SK-N-SH (cell line): ENCODE results near the gene PIK3R1. TPM values are rescaled to one million over a fixed set of nuclear protein-coding genes. Genes with fewer than 3 reads are reported as not detected.
A peak's percentile ranks its signal among the peaks of the same experiment; 100 is the strongest.

Experiments
- CTCF ChIA-PET: fragments of 300-600, 350-600 bp; formaldehyde crosslinking; extraction: SDS; loops from one replicate; lab custom pipeline; 2021; lab: Yijun Ruan, JAX
- POLR2A ChIA-PET: fragments of 350-600 bp; sonication (Branson Sonifier 250); formaldehyde crosslinking; extraction: SDS; loops from one replicate; lab custom pipeline; 2020; ENCODE audit warnings: antibody characterized with exemption, inconsistent platforms; lab: Yijun Ruan, JAX
- DNase-seq: peaks from one replicate; pipeline ENCODE4 v3.0.0; 2012
- H2AFZ ChIP-seq: fragments of 200-600 bp; sonication (generic); 2 replicates; pipeline ENCODE4 v1.8.1; 2016; ENCODE audit warnings: antibody characterized with exemption, mild to moderate bottlenecking, low read depth
- H3F3A ChIP-seq: fragments of 200-600 bp; sonication (generic); replicated peaks from 2 replicates; pipeline ENCODE3; 2016; ENCODE audit warnings: antibody characterized with exemption, mild to moderate bottlenecking; ENCODE audit not compliant: insufficient read depth
- H3K27ac ChIP-seq, 2 experiments: fragments of 200-500 bp in 1 of 2; fragments of 200-600 bp in 1 of 2; sonication (Bioruptor generic) in 1 of 2; sonication (generic), shearing (Covaris generic) in 1 of 2; 2 replicates each; pipeline versions ENCODE4 v1.5.1 to v1.6.1; 2014 to 2016; ENCODE audit warnings: low read depth in 2 of 2, inconsistent platforms in 1 of 2, low read length in 1 of 2, mild to moderate bottlenecking in 1 of 2, mixed read lengths in 1 of 2
- H3K27me3 ChIP-seq: fragments of 200-600 bp; sonication (generic), shearing (Covaris generic); 2 replicates; pipeline ENCODE4 v1.6.1; 2016; ENCODE audit warnings: mixed run types; ENCODE audit not compliant: insufficient read depth
- H3K36me3 ChIP-seq, 2 experiments: fragments of 200-500 bp in 1 of 2; fragments of 200-600 bp in 1 of 2; sonication (Bioruptor generic) in 1 of 2; sonication (generic) in 1 of 2; replicated peaks in 1 of 2; 2 replicates each; pipeline versions ENCODE3 to v1.5.1; 2014 to 2016; ENCODE audit warnings: low read length in 1 of 2, mild to moderate bottlenecking in 1 of 2; ENCODE audit not compliant: insufficient read depth in 2 of 2, control insufficient read depth in 1 of 2
- H3K4me1 ChIP-seq, 2 experiments: fragments of 200-500 bp in 1 of 2; fragments of 200-600 bp in 1 of 2; sonication (Bioruptor generic) in 1 of 2; sonication (generic), shearing (Covaris generic) in 1 of 2; 2 replicates each; pipeline versions ENCODE4 v1.5.1 to v1.6.1; 2014 to 2016; ENCODE audit warnings: low read depth in 1 of 2, low read length in 1 of 2, mixed run types in 1 of 2; ENCODE audit not compliant: insufficient read depth in 2 of 2, control insufficient read depth in 1 of 2
- H3K4me2 ChIP-seq: fragments of 200-600 bp; sonication (generic), shearing (Covaris generic); 2 replicates; pipeline ENCODE4 v1.6.1; 2017; ENCODE audit warnings: mixed run types
- H3K4me3 ChIP-seq, 2 experiments: fragments of 200-500 bp in 1 of 2; fragments of 200-600 bp in 1 of 2; sonication (Bioruptor generic) in 1 of 2; sonication (generic), shearing (Covaris generic) in 1 of 2; 2 replicates each; pipeline versions ENCODE4 v1.5.1 to v1.8.1; 2014 to 2016; ENCODE audit warnings: low read depth in 2 of 2, inconsistent platforms in 1 of 2, low read length in 1 of 2, mild to moderate bottlenecking in 1 of 2, mixed read lengths in 1 of 2, moderate library complexity in 1 of 2
- H3K79me2 ChIP-seq: fragments of 200-600 bp; sonication (generic); 2 replicates; pipeline ENCODE4 v1.8.1; 2017; ENCODE audit warnings: mild to moderate bottlenecking; ENCODE audit not compliant: insufficient read depth
- H3K9ac ChIP-seq: fragments of 200-600 bp; sonication (generic); 2 replicates; pipeline ENCODE4 v1.6.1; 2017; ENCODE audit warnings: mixed run types
- H3K9me2 ChIP-seq: fragments of 200-600 bp; sonication (generic); 2 replicates; pipeline ENCODE4 v1.6.1; 2017; ENCODE audit warnings: mixed run types
- H3K9me3 ChIP-seq: fragments of 200-600 bp; sonication (generic); 2 replicates; pipeline ENCODE4 v1.6.1; 2017; ENCODE audit warnings: mixed run types, mild to moderate bottlenecking, moderate library complexity
- H4K20me1 ChIP-seq: fragments of 200-600 bp; sonication (generic); 2 replicates; pipeline ENCODE4 v1.6.1; 2017; ENCODE audit warnings: mild to moderate bottlenecking, mixed run types; ENCODE audit not compliant: insufficient read depth
- FOXJ3 ChIP-seq: sonication (generic); formaldehyde crosslinking; IDR thresholded peaks from 2 replicates; pipeline ENCODE4 v1.5.1; 2020; ENCODE audit warnings: mild to moderate bottlenecking, missing genetic modification reagents
- GATA2 ChIP-seq: sonication (generic); formaldehyde crosslinking; IDR thresholded peaks from 2 replicates; pipeline ENCODE4 v1.5.0; 2020; ENCODE audit warnings: mild to moderate bottlenecking, missing genetic modification reagents
- NFIC ChIP-seq: IDR thresholded peaks from 2 replicates; pipeline ENCODE4 v1.4.0; 2012; ENCODE audit warnings: borderline replicate concordance
- TAF1 ChIP-seq: IDR thresholded peaks from 2 replicates; pipeline ENCODE4 v1.6.1; 2012; ENCODE audit warnings: low read depth, mild to moderate bottlenecking, low read length, moderate library complexity, borderline replicate concordance
- WGBS: methylation state at CpG from one replicate; pipeline ENCODE4 v1.1.6; 2017; ENCODE audit warnings: low lambda C conversion rate; 5-methylcytosine and 5-hydroxymethylcytosine counted together
- polyA plus RNA-seq, 3 experiments: library from polyadenylated mRNA; depleted of rRNA; stranded (reverse); fragments of >200 nt; gene quantifications; 2 replicates each; pipeline ENCODE4 v1.2.3, GENCODE V29; 2012
- TF ChIP-seq, protein P1 (sequence below): IDR thresholded peaks from 2 replicates; pipeline ENCODE4; 2012
- TF ChIP-seq, protein P2 (sequence below): fragments of 200-600 bp; sonication (generic); IDR thresholded peaks from 2 replicates; pipeline ENCODE4 v1.6.1; 2017; ENCODE audit warnings: antibody characterized with exemption, mild to moderate bottlenecking, moderate library complexity

Gene PIK3R1
- polyA plus RNA-seq, 1 of the 3 experiments (the other 2 are of a cell fraction), result 2.0 TPM

DNA sequence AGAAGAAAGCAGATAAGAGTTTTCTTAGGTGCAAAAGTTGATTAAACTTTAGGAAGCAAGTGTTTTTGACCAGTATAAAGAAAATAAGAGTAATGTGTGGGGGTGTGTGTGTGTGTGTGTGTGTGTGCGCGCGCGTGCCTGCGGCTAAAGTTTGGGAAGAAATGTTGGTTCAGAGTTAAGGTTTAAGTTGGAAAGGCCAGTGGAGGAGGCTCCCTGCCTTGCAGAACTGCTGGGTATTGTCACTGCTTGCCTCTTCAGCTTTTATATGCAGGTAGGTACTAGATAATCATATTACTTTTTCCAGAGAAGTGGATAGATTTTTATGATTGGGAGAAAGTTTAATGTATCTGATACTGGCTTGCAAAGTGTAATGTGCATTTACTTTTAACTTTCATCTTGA lies 2.0 kb downstream of the PIK3R1 start:
- H3K27me3 ChIP-seq, result no peaks in the 10 kb centered on the region
- peak overlapping the region; percentile 84 for H3K4me2 ChIP-seq
- H3K36me3 ChIP-seq, result peaks cover 0 to 3% of the 10 kb centered on the region in 2 experiments
- peaks cover 58% of the 10 kb centered on the region for H3K79me2 ChIP-seq
- H3K9me3 ChIP-seq, result no peaks in the 10 kb centered on the region
- no peaks in the 10 kb centered on the region for H3K9me2 ChIP-seq
- H4K20me1 ChIP-seq, result peaks cover 33% of the 10 kb centered on the region
- H3K9ac ChIP-seq, result peak overlapping the region; percentile 95; the same call in 1 of the 2 replicates
- H3K4me1 ChIP-seq, result peaks cover 12 to 14% of the 10 kb centered on the region in 2 experiments; a peak in 3 of 4 replicates
- H3F3A ChIP-seq, result no peaks in the 10 kb centered on the region
- peak overlapping the region in 1 of 2 experiments; percentile 97; a peak in 1 of 4 replicates for H3K27ac ChIP-seq
- TF ChIP-seq, protein P1, sequence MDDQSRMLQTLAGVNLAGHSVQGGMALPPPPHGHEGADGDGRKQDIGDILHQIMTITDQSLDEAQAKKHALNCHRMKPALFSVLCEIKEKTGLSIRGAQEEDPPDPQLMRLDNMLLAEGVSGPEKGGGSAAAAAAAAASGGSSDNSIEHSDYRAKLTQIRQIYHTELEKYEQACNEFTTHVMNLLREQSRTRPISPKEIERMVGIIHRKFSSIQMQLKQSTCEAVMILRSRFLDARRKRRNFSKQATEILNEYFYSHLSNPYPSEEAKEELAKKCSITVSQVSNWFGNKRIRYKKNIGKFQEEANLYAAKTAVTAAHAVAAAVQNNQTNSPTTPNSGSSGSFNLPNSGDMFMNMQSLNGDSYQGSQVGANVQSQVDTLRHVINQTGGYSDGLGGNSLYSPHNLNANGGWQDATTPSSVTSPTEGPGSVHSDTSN, result no peak
- TF ChIP-seq FOXJ3 (no peak), NFIC (no peak), TAF1 (no peak), GATA2 (CRISPR knock-in tag) (no peak)
- CTCF ChIA-PET, result interaction anchor here (0.9 to 9.6 kb wide), 5 partner anchors 12 to 971 kb away, joined by 3 to 72 read pairs (median 20); no protein-coding TSS in a partner anchor
- POLR2A ChIA-PET, result interaction anchor here (3.2 kb wide), 1 partner anchor 35 kb away, joined by 13 read pairs; no protein-coding TSS in a partner anchor
- no peak for DNase-seq
- no peak overlapping the region for H2AFZ ChIP-seq
- 67% methylated on average over 5 of the region's 5 CpGs for WGBS
- peak overlapping the region; percentile 78 to 95 for H3K4me3 ChIP-seq

DNA sequence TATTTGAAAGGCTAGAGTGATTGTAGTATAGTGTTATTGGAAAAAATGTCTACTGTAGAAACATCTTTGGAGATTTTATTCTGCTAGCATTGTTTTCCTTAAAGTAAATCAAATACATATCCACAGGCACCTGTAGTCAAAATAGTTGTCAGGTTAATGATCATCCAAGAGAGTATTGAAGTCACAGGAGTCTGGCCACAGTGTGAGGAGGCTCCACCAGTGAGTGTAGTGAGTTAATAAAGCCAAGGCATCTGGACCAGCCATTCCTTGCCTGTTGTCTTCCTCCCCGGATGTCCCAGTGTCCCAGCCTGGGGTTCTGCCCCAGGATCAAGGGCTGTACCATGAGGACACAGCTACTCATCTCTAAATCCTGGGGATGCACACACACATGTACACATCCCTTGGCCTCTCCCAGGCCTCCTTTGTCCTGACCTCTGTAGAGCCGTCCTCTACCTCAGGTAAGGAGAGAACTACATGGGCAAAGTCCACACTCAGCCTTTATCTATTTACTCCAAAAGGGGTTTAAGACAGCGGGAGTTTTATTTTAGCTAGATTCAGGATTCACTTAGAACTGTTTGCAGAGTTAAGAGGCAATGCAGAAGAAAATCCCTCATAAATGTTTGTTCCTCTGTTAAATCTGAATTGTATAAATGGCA lies 3.7 kb downstream of the PIK3R1 start:
- H3K4me2 ChIP-seq, result no peak overlapping the region
- WGBS, result 95% methylated on average over 3 of the region's 3 CpGs

More for the DNA sequence above, 3.7 kb downstream of the PIK3R1 start:
- Histone ChIP-seq H3K9ac (no peak overlapping the region), H3K4me3 (no peak overlapping the region), H4K20me1 (peaks cover 39% of the 10 kb centered on the region), H3K9me2 (no peaks in the 10 kb centered on the region), H3K9me3 (no peaks in the 10 kb centered on the region), H3K27me3 (no peaks in the 10 kb centered on the region), H3K79me2 (peaks cover 65% of the 10 kb centered on the region), H3F3A (no peaks in the 10 kb centered on the region), H3K27ac (no peak overlapping the region), H2AFZ (no peak overlapping the region), H3K36me3 (peaks cover 0 to 3% of the 10 kb centered on the region in 2 experiments), H3K4me1 (peaks cover 12% of the 10 kb centered on the region in 2 experiments; a peak in 3 of 4 replicates)
- CTCF ChIA-PET, result interaction anchor here (1.1 to 9.6 kb wide), 4 partner anchors 9 to 973 kb away, joined by 3 to 72 read pairs (median 7); no protein-coding TSS in a partner anchor
- POLR2A ChIA-PET, result no interaction called here
- TF ChIP-seq, protein P2, sequence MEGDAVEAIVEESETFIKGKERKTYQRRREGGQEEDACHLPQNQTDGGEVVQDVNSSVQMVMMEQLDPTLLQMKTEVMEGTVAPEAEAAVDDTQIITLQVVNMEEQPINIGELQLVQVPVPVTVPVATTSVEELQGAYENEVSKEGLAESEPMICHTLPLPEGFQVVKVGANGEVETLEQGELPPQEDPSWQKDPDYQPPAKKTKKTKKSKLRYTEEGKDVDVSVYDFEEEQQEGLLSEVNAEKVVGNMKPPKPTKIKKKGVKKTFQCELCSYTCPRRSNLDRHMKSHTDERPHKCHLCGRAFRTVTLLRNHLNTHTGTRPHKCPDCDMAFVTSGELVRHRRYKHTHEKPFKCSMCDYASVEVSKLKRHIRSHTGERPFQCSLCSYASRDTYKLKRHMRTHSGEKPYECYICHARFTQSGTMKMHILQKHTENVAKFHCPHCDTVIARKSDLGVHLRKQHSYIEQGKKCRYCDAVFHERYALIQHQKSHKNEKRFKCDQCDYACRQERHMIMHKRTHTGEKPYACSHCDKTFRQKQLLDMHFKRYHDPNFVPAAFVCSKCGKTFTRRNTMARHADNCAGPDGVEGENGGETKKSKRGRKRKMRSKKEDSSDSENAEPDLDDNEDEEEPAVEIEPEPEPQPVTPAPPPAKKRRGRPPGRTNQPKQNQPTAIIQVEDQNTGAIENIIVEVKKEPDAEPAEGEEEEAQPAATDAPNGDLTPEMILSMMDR, result no peak
- no peak for DNase-seq
